Measurements from ENCODE around the gene LDLRAD4. TPM values are rescaled to one million over a fixed set of nuclear protein-coding genes. Genes with fewer than 3 reads are reported as not detected.

The LDLRAD4 gene
- polyA plus RNA-seq, 3 donors: 1.7 to 8.5 (median 3.7) TPM

GRCh38 chr18:13305301-13305700, 86.7 kb downstream of the LDLRAD4 start:
- no peak overlapping the region for H3K27ac ChIP-seq (ENCODE audit: low read depth, low read length)
- WGBS, 3 donors: 73 to 78% (median 76%) methylated on average over 3 of the region's 3 CpGs

DNA sequence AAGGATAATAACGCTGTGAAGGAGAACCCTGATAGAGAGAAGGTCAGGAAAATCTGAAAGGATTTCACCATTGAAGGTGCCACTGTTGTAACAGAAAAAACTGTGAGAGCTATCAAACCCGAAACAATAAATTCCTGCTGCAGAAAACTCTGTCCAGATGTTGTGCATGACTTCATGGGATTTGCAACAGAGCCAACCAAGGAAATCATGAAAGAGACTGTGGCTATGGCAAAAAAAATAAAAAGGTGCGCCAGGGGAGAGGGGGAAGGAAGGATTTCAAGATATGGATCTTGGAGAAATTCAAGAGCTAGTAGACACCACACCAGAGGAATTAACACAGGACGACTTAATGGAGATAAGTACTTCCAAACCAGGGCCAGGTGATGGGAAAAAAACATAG, 88.0 kb downstream of the LDLRAD4 start:
- 71 to 86% (median 71%) methylated on average over 4 of the region's 4 CpGs for WGBS, 3 donors
- no peak overlapping the region for H3K27ac ChIP-seq (ENCODE audit: low read depth, low read length)

GRCh38 chr18:13308369-13308768, 89.8 kb downstream of the LDLRAD4 start:
- 79 to 80% (median 79%) methylated on average over 9 of the region's 9 CpGs for WGBS, 3 donors
- H3K27ac ChIP-seq (ENCODE audit: low read depth, low read length): no peak overlapping the region

GRCh38 chr18:13309031-13309747, 90.6 kb downstream of the LDLRAD4 start:
- H3K27ac ChIP-seq (ENCODE audit: low read depth, low read length): no peak overlapping the region
- 86 to 94% (median 91%) methylated on average over 12 of the region's 12 CpGs for WGBS, 3 donors

GRCh38 chr18:13309748-13310670, 91.4 kb downstream of the LDLRAD4 start:
- H3K27ac ChIP-seq (ENCODE audit: low read depth, low read length): no peak overlapping the region
- WGBS, 3 donors: 78 to 94% (median 92%) methylated on average over 13 of the region's 13 CpGs

- WGBS, 3 donors: 90 to 96% (median 95%) methylated on average over 10 of the region's 10 CpGs
- H3K27ac ChIP-seq (ENCODE audit: low read depth, low read length): no peak overlapping the region
Measured at GRCh38 chr18:13311193-13311592, 92.6 kb downstream of the LDLRAD4 start.

GRCh38 chr18:13312515-13312914, 94.0 kb downstream of the LDLRAD4 start:
- 93 to 99% (median 98%) methylated on average over 4 of the region's 4 CpGs for WGBS, 3 donors
- no peak overlapping the region for H3K27ac ChIP-seq (ENCODE audit: low read depth, low read length)

GRCh38 chr18:13313006-13313686, 94.6 kb downstream of the LDLRAD4 start:
- 64 to 68% (median 64%) methylated on average over 19 of the region's 19 CpGs for WGBS, 3 donors
- no peak overlapping the region for H3K27ac ChIP-seq (ENCODE audit: low read depth, low read length)

- H3K27ac ChIP-seq (ENCODE audit: low read depth, low read length): no peak overlapping the region
- WGBS, 3 donors: 80 to 83% (median 80%) methylated on average over 2 of the region's 2 CpGs
Measured at GRCh38 chr18:13315000-13315399, 96.4 kb downstream of the LDLRAD4 start.

DNA sequence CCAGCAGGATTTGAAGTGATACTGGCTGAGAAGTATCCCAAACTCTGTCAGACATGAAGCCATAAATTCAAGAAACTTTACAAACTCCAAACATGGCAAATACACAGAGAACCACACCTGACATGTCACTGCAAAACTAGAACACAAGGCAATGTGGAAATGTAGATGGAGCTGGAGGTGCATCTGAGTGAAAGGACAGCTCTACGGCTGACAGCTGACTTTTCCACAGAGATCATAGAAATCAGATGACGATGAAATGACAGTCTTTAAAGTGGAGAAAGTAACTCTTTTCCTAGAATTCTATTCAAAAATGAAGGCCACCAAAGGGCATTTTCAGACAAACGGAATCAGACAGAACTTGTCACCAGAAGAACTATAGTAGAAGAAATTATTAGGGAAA, 97.5 kb downstream of the LDLRAD4 start:
- WGBS, 3 donors: 84 to 95% (median 94%) methylated on average over 3 of the region's 3 CpGs

DNA sequence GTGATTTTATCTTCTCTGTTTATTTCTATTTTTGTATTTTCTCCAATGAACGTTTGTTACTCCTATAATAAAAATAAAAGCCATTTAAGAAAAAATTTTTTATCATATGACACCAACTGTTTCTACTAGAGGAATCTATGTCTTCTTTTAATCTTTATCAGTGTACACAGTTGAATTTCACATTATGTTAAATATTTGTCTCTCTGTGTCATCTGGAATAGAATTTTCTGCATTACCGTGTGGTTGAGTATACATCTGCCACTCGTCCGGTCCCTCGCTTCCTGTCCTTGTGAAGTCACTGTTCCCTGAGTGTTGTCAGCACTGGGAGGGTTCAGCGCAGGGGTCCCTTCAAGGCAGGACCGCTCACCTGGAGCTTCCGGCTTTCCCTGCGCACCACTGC, 99.2 kb downstream of the LDLRAD4 start:
- H3K27ac ChIP-seq (ENCODE audit: low read depth, low read length): no peak overlapping the region
- 86 to 93% (median 91%) methylated on average over 9 of the region's 9 CpGs for WGBS, 3 donors

More for the DNA sequence above, 97.5 kb downstream of the LDLRAD4 start:
- no peak overlapping the region for H3K27ac ChIP-seq (ENCODE audit: low read depth, low read length)

- H3K27ac ChIP-seq (ENCODE audit: low read depth, low read length): no peak overlapping the region
Measured at GRCh38 chr18:13318731-13319501, 100.4 kb downstream of the LDLRAD4 start.

DNA sequence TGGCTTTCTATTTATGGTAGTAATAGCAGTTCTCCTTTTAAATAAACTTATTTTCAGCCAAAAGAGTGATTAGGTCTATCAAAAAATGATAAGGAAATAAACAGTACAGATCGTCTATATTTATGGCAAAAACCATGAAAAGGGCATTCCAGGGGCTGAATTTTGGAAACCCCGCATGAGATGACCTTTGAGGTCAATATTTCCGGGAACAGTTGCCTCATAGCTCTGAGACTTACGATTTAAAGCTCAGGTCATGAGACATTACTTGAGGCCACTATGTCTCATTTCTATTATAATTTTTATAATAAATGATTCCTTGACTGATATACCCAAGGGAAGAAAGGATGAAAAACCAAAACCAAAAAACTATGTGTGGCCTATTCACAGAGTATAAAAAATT, 101.1 kb downstream of the LDLRAD4 start:
- no peak overlapping the region for H3K27ac ChIP-seq (ENCODE audit: low read depth, low read length)

More at GRCh38 chr18:13318731-13319501, 100.4 kb downstream of the LDLRAD4 start:
- WGBS, 3 donors: 79 to 82% (median 81%) methylated on average over 19 of the region's 19 CpGs

GRCh38 chr18:13320096-13320495, 101.5 kb downstream of the LDLRAD4 start:
- 75 to 84% (median 80%) methylated on average over 8 of the region's 8 CpGs for WGBS, 3 donors
- no peak overlapping the region for H3K27ac ChIP-seq (ENCODE audit: low read depth, low read length)

More for the DNA sequence above, 101.1 kb downstream of the LDLRAD4 start:
- WGBS, 3 donors: 52 to 59% (median 56%) methylated on average over 4 of the region's 4 CpGs

DNA sequence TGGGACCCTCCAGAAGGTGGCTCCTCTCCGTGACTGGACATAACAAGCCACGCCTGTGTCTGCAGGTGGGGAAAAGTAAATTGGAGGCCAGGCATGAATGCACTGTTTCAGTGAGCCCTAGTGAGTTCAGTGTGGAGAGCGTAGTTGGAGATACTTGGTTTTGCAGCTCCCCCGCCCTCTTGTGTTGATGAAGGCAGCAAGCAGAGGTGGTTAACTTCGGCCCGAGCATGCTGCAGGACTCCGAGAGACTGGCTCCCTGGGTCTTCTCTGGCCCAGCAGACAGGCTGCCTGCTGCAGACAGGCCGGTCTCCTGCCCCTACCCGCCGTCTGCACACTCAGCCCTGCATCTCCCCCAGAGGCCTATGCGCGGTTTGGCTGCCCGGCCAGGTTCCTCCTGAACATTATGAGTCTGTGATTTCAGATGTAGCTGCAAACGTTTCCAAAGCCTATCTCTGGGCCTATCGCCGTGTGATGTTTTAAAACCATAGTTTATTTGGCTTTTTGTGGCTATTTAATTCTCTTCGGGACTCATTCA, 102.4 kb downstream of the LDLRAD4 start:
- WGBS, 3 donors: 82 to 95% (median 95%) methylated on average over 17 of the region's 17 CpGs
- no peak overlapping the region for H3K27ac ChIP-seq (ENCODE audit: low read depth, low read length)

DNA sequence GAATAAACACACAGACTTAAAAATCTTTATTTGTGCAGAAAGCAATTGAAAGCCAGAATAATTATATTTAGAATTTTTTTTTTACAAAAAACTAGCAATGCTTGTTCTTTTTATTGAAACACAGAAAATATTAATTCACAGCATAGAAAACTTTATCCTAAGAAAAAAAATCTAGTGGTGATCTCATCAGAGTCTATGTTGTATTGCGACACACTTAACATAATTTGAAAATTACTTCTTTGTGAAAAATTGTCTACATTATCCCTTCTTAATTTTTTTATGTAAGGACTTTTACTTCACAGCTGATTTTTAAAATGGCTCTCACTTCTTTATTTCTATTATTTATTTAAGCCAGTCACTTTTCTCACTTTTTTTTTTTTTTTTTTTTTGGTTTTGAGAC, 103.4 kb downstream of the LDLRAD4 start:
- 0 to 86% (median 85%) methylated on average over 1 of the region's 1 CpG for WGBS, 3 donors
- H3K27ac ChIP-seq (ENCODE audit: low read depth, low read length): no peak overlapping the region

DNA sequence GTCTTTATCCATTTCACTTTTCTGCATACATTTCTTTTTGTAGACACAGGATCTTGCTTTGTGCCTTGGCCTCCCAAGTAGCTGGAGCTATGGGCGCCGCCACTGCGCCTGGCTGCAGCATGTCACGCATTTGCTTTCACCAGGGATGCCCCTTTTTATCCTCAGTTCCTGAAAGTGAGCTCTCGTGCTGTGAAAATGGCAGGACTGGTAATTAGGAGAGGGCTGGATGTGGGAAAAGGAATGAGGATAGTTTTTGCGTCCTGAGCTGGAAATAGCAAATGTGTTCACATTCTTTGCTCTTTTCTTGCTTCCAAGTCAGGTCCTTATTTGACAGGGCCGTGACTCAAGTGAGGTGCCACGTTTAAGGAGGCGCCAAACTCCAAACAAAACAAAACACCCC, 104.6 kb downstream of the LDLRAD4 start:
- H3K27ac ChIP-seq (ENCODE audit: low read depth, low read length): no peak overlapping the region
- 89 to 93% (median 93%) methylated on average over 9 of the region's 9 CpGs for WGBS, 3 donors

GRCh38 chr18:13324880-13325279, 106.3 kb downstream of the LDLRAD4 start:
- WGBS, 3 donors: 70 to 94% (median 91%) methylated on average over 8 of the region's 8 CpGs
- H3K27ac ChIP-seq (ENCODE audit: low read depth, low read length): no peak overlapping the region
